Raji (cell line): Measurements from ENCODE around the gene ARPC5L.

Experiments
- POLR2A ChIP-seq: IDR thresholded peaks from 2 replicates; pipeline ENCODE4 v1.6.1; 2011; ENCODE audit warnings: low read depth, low read length, control low read depth; ENCODE audit not compliant: insufficient read depth

ARPC5L gene

DNA sequence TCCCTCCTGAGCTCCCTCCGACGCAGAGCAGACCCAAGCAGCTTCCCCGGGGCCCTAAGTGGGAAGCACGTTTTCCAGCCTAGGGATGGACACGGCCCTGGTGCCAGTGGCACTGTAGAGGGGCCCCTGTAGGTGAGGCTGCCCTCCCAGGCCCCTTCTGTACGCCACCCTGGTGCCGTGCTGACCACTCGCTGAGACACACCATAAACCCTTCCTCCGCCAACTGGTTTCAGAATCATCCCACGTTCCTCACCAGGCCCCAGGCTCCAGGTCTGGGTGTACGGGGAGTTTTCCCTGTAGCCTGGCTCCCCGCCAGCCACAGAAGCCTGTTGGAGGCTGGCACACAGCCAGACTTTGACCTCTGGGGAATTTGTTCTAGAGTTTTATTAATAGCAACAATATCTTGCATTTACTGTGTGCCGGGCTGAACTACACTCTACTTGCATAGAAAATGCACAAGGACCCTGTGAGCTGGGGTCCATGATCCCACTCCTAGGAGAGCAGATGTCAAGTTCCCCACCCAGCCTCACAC lies 26.8 kb upstream of the ARPC5L start:
- TF ChIP-seq POLR2A: no peak

GRCh38 chr9:124839612-124840299 lies 22.2 kb upstream of the ARPC5L start:
- TF ChIP-seq POLR2A: no peak

DNA sequence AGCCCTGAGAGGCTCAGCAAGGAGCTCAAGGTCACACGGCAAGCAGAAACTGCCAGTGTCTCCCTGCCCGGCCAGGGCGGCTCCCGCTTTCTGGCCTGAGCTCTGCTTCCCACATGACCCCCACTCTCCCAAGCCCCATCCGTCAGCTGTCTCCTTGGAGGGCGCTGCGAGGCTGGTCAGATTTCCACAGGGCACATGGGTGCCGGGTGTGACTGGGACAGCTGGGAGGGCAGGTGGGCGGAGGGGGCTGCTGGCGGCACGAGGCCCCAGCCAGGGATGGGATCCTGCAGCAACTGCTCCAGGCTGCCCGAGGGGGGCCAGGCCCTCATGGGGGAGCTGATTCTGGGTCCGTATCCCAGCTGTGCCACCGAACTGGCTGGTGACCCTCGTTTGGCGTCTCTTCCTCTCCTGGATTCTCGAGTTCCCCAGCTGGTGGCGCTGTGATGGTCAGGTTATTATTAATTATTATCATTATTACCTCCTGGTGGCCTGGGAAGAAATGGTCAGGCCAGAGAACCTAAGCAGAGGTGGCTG lies 21.6 kb upstream of the ARPC5L start:
- no peak for TF ChIP-seq POLR2A

GRCh38 chr9:124841075-124841821 lies 20.7 kb upstream of the ARPC5L start:
- no peak for TF ChIP-seq POLR2A

DNA sequence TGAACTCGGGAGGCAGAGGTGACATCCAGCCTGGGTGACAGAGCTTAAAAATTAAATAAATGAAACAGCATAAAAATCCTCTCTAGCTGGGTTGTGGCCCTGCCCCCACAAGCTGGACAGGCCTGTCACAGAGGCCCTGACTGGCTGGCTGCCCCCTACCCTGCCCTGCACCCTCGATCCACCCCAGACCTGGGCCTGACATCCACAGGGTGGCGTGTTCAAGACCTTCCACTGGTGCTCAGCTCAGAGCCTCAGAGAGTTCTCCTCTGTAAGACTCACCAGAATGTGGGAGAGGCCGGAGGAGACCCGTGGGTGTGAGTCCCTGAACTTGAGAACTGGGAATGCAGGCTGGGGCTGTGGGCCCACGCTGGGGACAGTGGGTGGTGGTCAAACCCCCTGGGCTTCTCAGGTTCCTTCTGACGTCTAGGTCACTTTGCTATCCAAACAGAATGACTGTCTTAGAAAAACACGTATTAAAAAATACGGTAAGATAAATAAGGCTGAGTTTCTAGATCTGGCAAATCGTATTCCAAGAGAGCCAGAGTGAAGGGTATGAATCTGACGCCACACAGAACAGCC lies 18.4 kb upstream of the ARPC5L start:
- TF ChIP-seq POLR2A: no peak

- no peak for TF ChIP-seq POLR2A
Measured at GRCh38 chr9:124844291-124844690, 17.6 kb upstream of the ARPC5L start.

DNA sequence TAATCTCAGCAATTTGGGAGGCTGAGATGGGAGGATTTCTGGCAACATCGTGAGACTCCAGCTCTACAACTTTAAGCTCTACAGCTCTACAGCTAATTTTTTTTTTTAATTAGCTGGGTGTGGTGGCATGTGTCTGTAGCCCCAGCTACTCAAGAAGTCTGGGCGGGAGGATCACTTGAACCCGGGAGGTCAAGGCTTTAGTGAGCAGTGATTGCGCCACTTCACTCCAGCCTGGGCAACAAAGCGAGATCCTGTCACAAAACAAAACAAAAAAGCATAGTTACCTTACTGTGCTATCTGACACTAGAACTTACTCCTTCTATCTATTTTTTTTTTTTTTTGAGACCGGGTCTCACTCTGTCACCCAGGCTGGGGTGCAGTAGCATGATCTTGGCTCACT lies 15.0 kb upstream of the ARPC5L start:
- TF ChIP-seq POLR2A: no peak

GRCh38 chr9:124849801-124850200 lies 12.1 kb upstream of the ARPC5L start:
- no peak for TF ChIP-seq POLR2A

GRCh38 chr9:124852121-124852828 lies 9.7 kb upstream of the ARPC5L start:
- no peak for TF ChIP-seq POLR2A

GRCh38 chr9:124852829-124853531 lies 8.9 kb upstream of the ARPC5L start, which contains the start of gene WDR38:
TSS of gene WDR38 (plus strand) at chr9:124853460. CDS start at chr9:124853532, 72 bp downstream.
- TF ChIP-seq POLR2A: no peak

- TF ChIP-seq POLR2A: no peak
Measured at GRCh38 chr9:124853605-124854143, 8.3 kb upstream of the ARPC5L start.

GRCh38 chr9:124854161-124854560 lies 7.8 kb upstream of the ARPC5L start:
- TF ChIP-seq POLR2A: no peak

- TF ChIP-seq POLR2A: no peak
Measured at GRCh38 chr9:124854822-124855221, 7.1 kb upstream of the ARPC5L start.

DNA sequence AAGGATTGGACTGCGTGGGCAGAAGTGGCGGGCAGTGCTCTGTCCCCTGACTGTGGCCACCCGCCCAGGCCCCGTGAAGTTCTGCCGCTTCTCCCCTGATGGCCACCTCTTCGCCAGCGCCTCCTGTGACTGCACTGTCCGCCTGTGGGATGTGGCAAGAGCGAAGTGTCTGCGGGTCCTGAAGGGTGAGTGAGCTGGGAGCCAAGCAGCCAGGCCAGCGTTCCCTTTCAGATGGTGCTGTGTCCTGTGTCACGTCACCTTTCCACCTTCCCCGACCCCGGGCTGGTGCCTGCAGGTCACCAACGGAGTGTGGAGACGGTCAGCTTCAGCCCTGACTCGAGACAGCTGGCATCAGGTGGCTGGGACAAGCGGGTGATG lies 6.4 kb upstream of the ARPC5L start:
- no peak for TF ChIP-seq POLR2A
